IPS-20b (cell line): Measurements from ENCODE around the gene BCAP31.
"Not testable (repeated sequence)": the region's sequence is repeated elsewhere in the genome, so short reads cannot be mapped to it uniquely, and the experiment has no call there.

Experiments
- H3K27ac ChIP-seq: one replicate; pipeline ENCODE4 v1.5.1; 2013; ENCODE audit warnings: low read length
- H3K27me3 ChIP-seq: 2 replicates; pipeline ENCODE4 v1.6.1; 2013; ENCODE audit warnings: mild to moderate bottlenecking, low read length, inconsistent platforms; ENCODE audit not compliant: insufficient read depth
- H3K36me3 ChIP-seq: 2 replicates; pipeline ENCODE4 v1.6.1; 2013; ENCODE audit warnings: low read depth, mild to moderate bottlenecking, inconsistent platforms, low read length, moderate library complexity; ENCODE audit not compliant: insufficient read depth
- H3K4me1 ChIP-seq: 2 replicates; pipeline ENCODE4 v1.6.1; 2013; ENCODE audit warnings: mild to moderate bottlenecking, control low read depth, inconsistent platforms, low read length, moderate library complexity; ENCODE audit not compliant: insufficient read depth
- H3K4me3 ChIP-seq: 2 replicates; pipeline ENCODE4 v1.5.1; 2013; ENCODE audit warnings: mild to moderate bottlenecking, low read length, inconsistent platforms
- H3K9ac ChIP-seq: 2 replicates; pipeline ENCODE4 v1.6.1; 2013; ENCODE audit warnings: low read depth, mild to moderate bottlenecking, inconsistent platforms, low read length, moderate library complexity
- H3K9me3 ChIP-seq: 2 replicates; pipeline ENCODE4 v1.6.1; 2013; ENCODE audit warnings: mild to moderate bottlenecking, low read depth, low read length, inconsistent platforms; ENCODE audit not compliant: insufficient read depth

BCAP31 gene

DNA sequence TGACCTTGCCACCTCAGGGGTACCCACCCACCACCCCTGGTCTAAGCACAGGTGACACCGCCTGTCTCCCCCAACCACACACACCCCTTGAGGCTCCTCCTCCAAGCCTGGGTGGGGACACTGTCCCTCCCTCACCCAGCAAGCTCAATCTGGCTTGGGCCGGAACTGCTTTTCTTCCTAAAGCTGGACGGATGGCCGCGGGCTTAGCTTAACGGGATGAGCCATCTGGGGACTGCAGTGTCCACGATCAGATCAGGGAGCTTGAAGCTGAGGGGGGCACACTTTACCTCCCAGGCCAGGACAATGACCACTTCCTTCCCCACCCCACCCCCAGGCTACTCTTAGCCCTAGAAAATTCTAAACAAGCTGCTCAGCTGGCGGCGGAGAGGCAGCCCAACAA lies 37.5 kb downstream of the BCAP31 start:
- peaks cover 11% of the 10 kb centered on the region; the same call in 1 of the 2 replicates for H3K36me3 ChIP-seq
- no peak overlapping the region for H3K27ac ChIP-seq
- H3K9ac ChIP-seq, result no peak overlapping the region
- no peaks in the 10 kb centered on the region for H3K9me3 ChIP-seq
- no peaks in the 10 kb centered on the region for H3K27me3 ChIP-seq
- H3K4me1 ChIP-seq, result peaks cover 7% of the 10 kb centered on the region; the same call in 1 of the 2 replicates
- H3K4me3 ChIP-seq, result no peak overlapping the region

GRCh38 chrX:153685751-153686696 lies 38.2 kb downstream of the BCAP31 start:
- Histone ChIP-seq H3K27ac (no peak overlapping the region), H3K9me3 (no peaks in the 10 kb centered on the region), H3K9ac (no peak overlapping the region; the same call in 1 of the 2 replicates), H3K36me3 (peaks cover 9% of the 10 kb centered on the region; the same call in 1 of the 2 replicates), H3K4me1 (peaks cover 7% of the 10 kb centered on the region; the same call in 1 of the 2 replicates), H3K4me3 (peak overlapping the region; percentile 26; the same call in 1 of the 2 replicates), H3K27me3 (no peaks in the 10 kb centered on the region)

DNA sequence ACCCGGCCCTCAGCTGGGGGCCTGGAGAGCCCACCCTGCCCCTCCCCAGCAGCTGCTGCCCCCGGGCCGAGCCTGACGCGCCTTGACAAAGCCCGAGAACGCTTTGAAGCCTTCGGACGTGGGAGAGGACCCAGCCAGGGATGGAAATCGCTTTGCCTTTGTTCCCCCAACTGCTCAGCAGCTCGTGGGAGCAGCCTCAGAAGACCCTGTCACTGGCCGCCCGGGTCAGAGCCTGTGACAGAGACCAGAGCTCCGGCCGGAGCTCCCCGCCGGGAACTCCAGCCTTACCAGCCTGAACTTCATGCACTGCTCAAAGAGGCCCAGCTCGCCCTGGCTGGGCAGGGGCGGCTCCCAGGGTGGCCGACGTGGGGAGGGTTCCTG lies 39.0 kb downstream of the BCAP31 start:
- Histone ChIP-seq H3K9me3 (no peaks in the 10 kb centered on the region), H3K27me3 (no peaks in the 10 kb centered on the region), H3K4me1 (peaks cover 7% of the 10 kb centered on the region; the same call in 1 of the 2 replicates), H3K4me3 (peak overlapping the region; percentile 26; the same call in 1 of the 2 replicates), H3K9ac (peak overlapping the region; percentile 63; the same call in 1 of the 2 replicates), H3K36me3 (peaks cover 5% of the 10 kb centered on the region; the same call in 1 of the 2 replicates), H3K27ac (no peak overlapping the region)

GRCh38 chrX:153684467-153685155 lies 39.6 kb downstream of the BCAP31 start:
- H3K9ac ChIP-seq, result peak overlapping the region; percentile 63; the same call in 1 of the 2 replicates
- peak overlapping the region; percentile 56 for H3K27ac ChIP-seq
- peaks cover 7% of the 10 kb centered on the region; the same call in 1 of the 2 replicates for H3K4me1 ChIP-seq
- H3K27me3 ChIP-seq, result no peaks in the 10 kb centered on the region
- 0 out of 2 replicates have a peak, but pooled peaks cover under 1% of the 10 kb centered on the region for H3K36me3 ChIP-seq
- H3K9me3 ChIP-seq, result no peaks in the 10 kb centered on the region
- peak overlapping the region; percentile 26; the same call in 1 of the 2 replicates for H3K4me3 ChIP-seq

DNA sequence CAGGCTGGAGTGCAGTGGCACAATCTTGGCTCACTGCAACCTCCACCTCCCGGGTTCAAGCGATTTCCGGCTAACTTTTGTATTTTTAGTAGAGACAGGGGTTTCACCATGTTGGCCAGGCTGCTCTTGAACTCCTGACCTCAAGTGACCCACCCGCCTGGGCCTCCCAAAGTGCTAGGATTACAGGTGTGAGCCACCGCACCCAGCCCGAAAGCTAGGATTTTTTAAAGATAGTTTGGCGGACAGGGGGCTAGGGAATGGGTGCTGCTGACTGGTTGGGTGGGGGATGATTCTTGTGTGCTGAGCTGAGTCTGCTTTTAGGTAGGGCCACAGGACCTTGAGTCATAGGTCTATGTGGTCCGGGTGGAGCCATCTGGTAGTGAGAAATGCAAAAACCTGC lies 40.7 kb downstream of the BCAP31 start:
- not testable (repeated sequence) for H3K27ac ChIP-seq, H3K27me3 ChIP-seq, H3K9ac ChIP-seq, H3K4me3 ChIP-seq, H3K4me1 ChIP-seq, H3K9me3 ChIP-seq, H3K36me3 ChIP-seq

DNA sequence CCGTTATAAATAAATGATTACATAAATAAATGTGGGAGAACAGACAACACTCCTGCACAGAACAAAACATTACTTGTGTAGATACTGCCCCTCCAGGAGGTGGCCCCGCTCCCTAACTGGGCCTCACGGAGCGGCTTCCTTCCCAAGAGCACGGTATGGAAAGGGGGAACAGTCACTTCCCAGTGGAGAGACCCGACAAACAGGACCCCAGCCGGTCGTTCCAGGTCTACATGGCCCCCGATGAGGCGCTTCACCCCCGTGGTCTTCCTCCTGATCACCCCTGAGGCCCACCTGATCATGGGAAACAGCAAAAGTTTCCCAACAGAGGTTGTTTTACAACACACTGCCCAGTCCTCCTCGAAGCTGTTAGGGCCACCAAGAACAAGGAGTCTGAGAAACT lies 43.0 kb downstream of the BCAP31 start:
- H3K36me3 ChIP-seq, result no peaks in the 10 kb centered on the region
- H3K4me1 ChIP-seq, result peaks cover 3% of the 10 kb centered on the region; the same call in 1 of the 2 replicates
- no peaks in the 10 kb centered on the region for H3K9me3 ChIP-seq
- no peak overlapping the region for H3K4me3 ChIP-seq
- H3K27ac ChIP-seq, result no peak overlapping the region
- no peaks in the 10 kb centered on the region for H3K27me3 ChIP-seq
- no peak overlapping the region for H3K9ac ChIP-seq

DNA sequence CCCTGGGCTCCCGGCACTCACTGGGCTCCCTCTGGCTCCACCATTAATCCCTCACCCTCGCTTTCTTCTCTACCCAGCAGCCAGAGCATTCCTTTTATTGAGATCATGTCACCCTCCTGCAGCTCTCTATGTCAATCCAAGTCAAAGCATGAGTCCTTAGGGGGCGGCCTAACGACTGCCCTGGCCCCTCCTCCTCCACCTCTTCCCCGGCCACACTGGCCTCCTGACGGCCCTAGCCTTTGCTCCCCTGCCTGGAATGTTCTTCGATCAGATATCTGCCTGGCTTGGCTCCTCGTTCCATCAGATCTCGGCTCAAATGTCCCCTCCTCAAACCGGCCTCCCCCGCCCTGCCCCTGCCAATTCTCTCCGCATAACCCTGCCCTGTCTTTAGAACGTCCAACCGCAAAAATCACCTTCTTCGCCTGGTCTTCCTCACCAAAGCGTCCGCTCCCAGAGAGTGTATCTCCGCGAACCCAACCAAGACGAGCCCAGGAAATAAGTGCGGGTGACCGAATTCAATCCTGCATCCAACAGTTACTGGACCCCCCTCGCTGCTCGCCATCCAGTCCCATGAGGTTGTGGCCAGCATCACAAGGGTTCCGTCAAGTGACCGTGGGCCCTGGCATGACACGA lies 49.9 kb downstream of the BCAP31 start:
- Histone ChIP-seq H3K4me1 (no peaks in the 10 kb centered on the region; the same call in 1 of the 2 replicates), H3K36me3 (no peaks in the 10 kb centered on the region), H3K9me3 (no peaks in the 10 kb centered on the region), H3K27ac (no peak overlapping the region), H3K9ac (no peak overlapping the region), H3K27me3 (no peaks in the 10 kb centered on the region; the same call in 1 of the 2 replicates), H3K4me3 (peak overlapping the region; percentile 33; the same call in 1 of the 2 replicates)

GRCh38 chrX:153673428-153674218 lies 50.6 kb downstream of the BCAP31 start, which contains the start of gene PNCK:
PNCK (minus strand) TSS chrX:153673813; CDS start chrX:153673076, 737 bp downstream.
- H3K4me3 ChIP-seq, result peak within 1 kb of the TSS; percentile 33; the same call in 1 of the 2 replicates
- no peaks in the 10 kb centered on the region for H3K36me3 ChIP-seq
- no peaks in the 10 kb centered on the region for H3K9me3 ChIP-seq
- H3K27me3 ChIP-seq, result no peaks in the 10 kb centered on the region; the same call in 1 of the 2 replicates
- H3K27ac ChIP-seq, result no peak within 1 kb of the TSS
- H3K4me1 ChIP-seq, result no peaks in the 10 kb centered on the region; the same call in 1 of the 2 replicates
- H3K9ac ChIP-seq, result no peak within 1 kb of the TSS

- H3K27me3 ChIP-seq, result no peaks in the 10 kb centered on the region; the same call in 1 of the 2 replicates
- no peaks in the 10 kb centered on the region for H3K9me3 ChIP-seq
- H3K9ac ChIP-seq, result no peak overlapping the region
- no peak overlapping the region; the same call in 1 of the 2 replicates for H3K4me3 ChIP-seq
- no peaks in the 10 kb centered on the region for H3K36me3 ChIP-seq
- no peaks in the 10 kb centered on the region; the same call in 1 of the 2 replicates for H3K4me1 ChIP-seq
- no peak overlapping the region for H3K27ac ChIP-seq
These were observed 51.4 kb downstream of the BCAP31 start for GRCh38 chrX:153672531-153673427.
